H1 (cell line): ENCODE measurements around the gene TLR2. TPM values are rescaled to one million over a fixed set of nuclear protein-coding genes. Genes with fewer than 3 reads are reported as not detected.

Source experiments
- CHD7 ChIP-seq: fragments of 300-600 bp; sonication (generic); IDR thresholded peaks from 2 replicates; pipeline ENCODE4 v1.7.1; 2012; ENCODE audit warnings: low read length, moderate library complexity, mild to moderate bottlenecking, inconsistent platforms; ENCODE audit not compliant: insufficient replicate concordance
- CTCF ChIP-seq, 3 experiments: IDR thresholded peaks; 1 replicate in 2 of 3; 2 replicates in 1 of 3; pipeline versions ENCODE4 v1.5.1 to v1.6.1; 2011; ENCODE audit warnings: low read length in 3 of 3, mild to moderate bottlenecking in 3 of 3, inconsistent platforms in 2 of 3, low read depth in 1 of 3, moderate library complexity in 1 of 3; ENCODE audit not compliant: insufficient read depth in 1 of 3; ENCODE audit errors: control extremely low read depth in 1 of 3
- EP300 ChIP-seq, 2 experiments: IDR thresholded peaks; 1 replicate in 1 of 2; 2 replicates in 1 of 2; pipeline ENCODE4 v1.6.1; 2011 to 2012; ENCODE audit warnings: low read depth in 2 of 2, low read length in 2 of 2, mild to moderate bottlenecking in 2 of 2, borderline replicate concordance in 1 of 2, inconsistent platforms in 1 of 2, moderate library complexity in 1 of 2
- MAFK ChIP-seq: IDR thresholded peaks from 2 replicates; pipeline ENCODE4 v1.6.1; 2012; ENCODE audit warnings: low read depth, mild to moderate bottlenecking, improper control_type of control experiment, low read length
- TEAD4 ChIP-seq: IDR thresholded peaks from 2 replicates; pipeline ENCODE4 v1.6.1; 2012; ENCODE audit warnings: low read depth, low read length, inconsistent platforms, mixed read lengths
- polyA plus RNA-seq, 7 experiments: library from polyadenylated mRNA; depleted of rRNA in 3 of 7; stranded (reverse) in 5 of 7; unstranded in 2 of 7; fragments of >200 nt in 5 of 7; fragments of 200-250 nt in 2 of 7; gene quantifications; 1 replicate in 5 of 7; 2 replicates in 1 of 7; 4 replicates in 1 of 7; pipeline versions ENCODE4 v1.2.1 to v1.2.3, GENCODE V29; 2011 to 2013; ENCODE audit warnings: missing spikeins in 2 of 7, mixed read lengths in 2 of 7
- total RNA-seq: library from RNA; stranded (reverse); fragmentation: NEBNext Ultra II Directional; extraction: Animal tissue kit (Norgen Biotek cat#: 25700); gene quantifications from 2 replicates; pipeline ENCODE4 v1.2.1, GENCODE V29; 2021

TLR2 gene
- total and polyA plus RNA-seq, 2 of the 8 experiments (the other 6 are each of a cell fraction or from before 2014, with no cell fraction given): 1.3 TPM

GRCh38 chr4:153655928-153656327, 28.2 kb upstream of the TLR2 start (continued):
- no peak for TF ChIP-seq CHD7
- TF ChIP-seq TEAD4: no peak
- TF ChIP-seq EP300 (IDR thresholded peaks at IDR 0.05; ENCODE audit: borderline replicate concordance in 1 of 2, low read depth in 2 of 2, low read length in 2 of 2): no peak
- no peak for TF ChIP-seq CTCF (IDR thresholded peaks at IDR 0.05; ENCODE audit: control extremely low read depth in 1 of 3, insufficient read depth in 1 of 3, low read depth in 1 of 3, low read length in 3 of 3)
- TF ChIP-seq MAFK: no peak
- TF ChIP-seq, all 59 proteins: peak for 0
